ENCODE data around the gene CPA5. TPM values are rescaled to one million over a fixed set of nuclear protein-coding genes. Genes with fewer than 3 reads are reported as not detected.

The CPA5 gene
- total and polyA plus RNA-seq, 4 donors: 0.20 to 0.39 (median 0.26) TPM

DNA sequence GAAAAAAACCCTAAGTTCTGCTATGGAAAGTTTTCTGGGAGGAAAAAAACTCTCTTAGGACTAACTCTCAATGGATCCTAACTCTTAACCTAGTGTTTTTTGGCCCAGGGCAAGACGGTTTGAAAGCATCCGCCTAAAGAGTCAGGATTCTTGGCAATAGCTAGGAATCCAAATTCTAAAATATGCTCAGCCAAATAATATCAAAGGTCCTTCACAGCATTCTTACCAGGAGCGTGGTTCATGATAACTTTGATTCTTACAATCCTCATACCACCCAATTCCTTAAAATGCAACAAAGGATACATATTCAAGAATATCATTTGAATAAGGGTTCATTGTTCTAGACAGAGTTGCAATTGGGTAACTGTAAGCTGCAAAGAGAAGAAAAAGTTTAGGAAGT, 57.0 kb downstream of the CPA5 start:
- peaks cover 6% of the 10 kb centered on the region for H3K4me1 ChIP-seq (ENCODE audit: control insufficient read depth, insufficient read depth, low read length)
- H3K27ac ChIP-seq (ENCODE audit: low read depth, low read length): no peak overlapping the region
- no peak overlapping the region for H3K4me3 ChIP-seq (ENCODE audit: low read depth, low read length)
- H3K9me3 ChIP-seq (ENCODE audit: control insufficient read depth, insufficient read depth, low read length): no peaks in the 10 kb centered on the region
- no peak for DNase-seq (ENCODE audit: low read depth in 4 of 6, low spot score in 6 of 6)
- 100% methylated on average over 1 of the region's 3 CpGs for WGBS (ENCODE audit: insufficient coverage)
- peaks cover 3% of the 10 kb centered on the region for H3K36me3 ChIP-seq (ENCODE audit: control insufficient read depth, insufficient read depth, low read length)
- no peaks in the 10 kb centered on the region for H3K27me3 ChIP-seq (ENCODE audit: control insufficient read depth, insufficient read depth, low read length)

DNA sequence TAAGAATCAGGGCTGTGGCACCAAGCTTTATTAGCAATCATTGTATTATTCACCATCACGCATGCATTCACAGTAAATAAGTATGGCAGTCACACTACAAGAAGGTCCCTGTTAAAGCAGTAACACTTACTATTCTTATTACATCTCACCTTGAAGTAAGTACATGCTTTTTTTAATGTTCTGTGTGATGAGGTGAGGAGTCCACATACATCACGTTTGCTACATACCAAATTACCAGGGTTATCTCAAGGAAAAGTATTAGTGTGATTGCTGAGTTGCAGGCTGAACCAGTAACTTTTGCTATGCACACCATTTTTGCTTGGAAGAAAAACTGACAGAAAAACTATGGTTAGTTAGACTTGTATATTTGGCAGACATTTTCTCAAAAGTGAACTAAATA, 60.4 kb downstream of the CPA5 start:
- H3K27ac ChIP-seq (ENCODE audit: low read depth, low read length): no peak overlapping the region
- no peak overlapping the region for H3K4me3 ChIP-seq (ENCODE audit: low read depth, low read length)
- DNase-seq (ENCODE audit: low read depth in 4 of 6, low spot score in 6 of 6): no peak
- H3K9me3 ChIP-seq (ENCODE audit: control insufficient read depth, insufficient read depth, low read length): no peaks in the 10 kb centered on the region
- H3K36me3 ChIP-seq (ENCODE audit: control insufficient read depth, insufficient read depth, low read length): peaks cover under 1% of the 10 kb centered on the region
- WGBS (ENCODE audit: insufficient coverage): 80% methylated on average over 1 of the region's 2 CpGs
- H3K27me3 ChIP-seq (ENCODE audit: control insufficient read depth, insufficient read depth, low read length): no peaks in the 10 kb centered on the region
- H3K4me1 ChIP-seq (ENCODE audit: control insufficient read depth, insufficient read depth, low read length): no peaks in the 10 kb centered on the region

DNA sequence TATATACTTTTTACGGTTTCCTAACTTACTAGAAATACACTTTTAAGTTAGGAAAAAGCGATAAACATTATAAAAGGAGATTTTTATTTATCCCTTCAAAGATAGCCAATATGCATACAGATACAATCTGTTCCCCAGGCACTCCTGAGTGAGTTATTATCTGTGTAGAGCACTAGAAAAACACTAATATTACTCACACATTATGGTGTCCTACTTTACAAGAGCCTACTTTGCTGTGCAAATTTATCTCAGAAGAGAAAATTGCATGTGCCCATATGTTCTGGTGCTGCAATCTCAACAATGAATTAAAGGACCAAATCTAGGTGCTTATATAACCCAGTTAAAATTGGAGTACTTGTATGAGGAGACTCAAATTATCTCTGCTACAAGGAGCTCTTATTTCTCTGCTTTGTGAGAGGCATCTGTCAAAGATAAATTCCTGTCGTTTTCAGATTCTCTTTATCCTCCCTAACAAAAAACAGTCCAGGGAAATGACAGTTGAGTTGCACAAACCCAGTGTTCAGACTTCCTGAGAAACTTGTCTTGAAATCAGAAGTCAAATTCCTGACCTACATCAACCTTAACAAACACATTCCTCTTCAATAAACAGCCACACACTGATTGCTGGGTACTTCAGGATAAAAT, 64.6 kb downstream of the CPA5 start:
- H3K9me3 ChIP-seq (ENCODE audit: control insufficient read depth, insufficient read depth, low read length): no peaks in the 10 kb centered on the region
- no peak overlapping the region for H3K27ac ChIP-seq (ENCODE audit: low read depth, low read length)
- no peak overlapping the region for H3K4me3 ChIP-seq (ENCODE audit: low read depth, low read length)
- no peaks in the 10 kb centered on the region for H3K4me1 ChIP-seq (ENCODE audit: control insufficient read depth, insufficient read depth, low read length)
- no CpG with 5 or more reads among the region's 3 CpGs for WGBS (ENCODE audit: insufficient coverage)
- H3K36me3 ChIP-seq (ENCODE audit: control insufficient read depth, insufficient read depth, low read length): peaks cover 3% of the 10 kb centered on the region
- peak in 1 of 6 donors; percentile 32 for DNase-seq (ENCODE audit: low read depth in 4 of 6, low spot score in 6 of 6)
- H3K27me3 ChIP-seq (ENCODE audit: control insufficient read depth, insufficient read depth, low read length): no peaks in the 10 kb centered on the region

DNA sequence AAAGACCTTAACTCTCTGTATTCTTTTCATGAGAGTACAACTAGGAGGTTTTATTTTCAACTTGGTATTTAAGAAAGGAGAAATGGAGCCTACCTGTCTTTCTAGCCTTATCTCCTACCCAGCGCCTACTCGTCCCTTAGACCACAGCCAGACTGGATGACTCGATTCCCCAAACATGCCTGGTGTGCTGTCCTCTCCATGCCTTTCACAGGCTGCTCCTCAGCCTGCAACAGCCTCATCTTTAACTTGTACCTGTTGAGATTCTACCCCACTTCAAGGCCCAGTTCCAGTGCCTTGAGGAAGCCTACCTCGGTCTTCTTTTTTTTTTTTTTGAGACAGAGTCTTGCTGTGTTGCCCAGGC, 65.1 kb downstream of the CPA5 start:
- H3K36me3 ChIP-seq (ENCODE audit: control insufficient read depth, insufficient read depth, low read length): peaks cover 3% of the 10 kb centered on the region
- no peak for DNase-seq (ENCODE audit: low read depth in 4 of 6, low spot score in 6 of 6)
- no peak overlapping the region for H3K27ac ChIP-seq (ENCODE audit: low read depth, low read length)
- no peaks in the 10 kb centered on the region for H3K9me3 ChIP-seq (ENCODE audit: control insufficient read depth, insufficient read depth, low read length)
- WGBS (ENCODE audit: insufficient coverage): 96% methylated on average over 3 of the region's 4 CpGs
- H3K4me3 ChIP-seq (ENCODE audit: low read depth, low read length): no peak overlapping the region
- H3K27me3 ChIP-seq (ENCODE audit: control insufficient read depth, insufficient read depth, low read length): no peaks in the 10 kb centered on the region
- H3K4me1 ChIP-seq (ENCODE audit: control insufficient read depth, insufficient read depth, low read length): no peaks in the 10 kb centered on the region

DNA sequence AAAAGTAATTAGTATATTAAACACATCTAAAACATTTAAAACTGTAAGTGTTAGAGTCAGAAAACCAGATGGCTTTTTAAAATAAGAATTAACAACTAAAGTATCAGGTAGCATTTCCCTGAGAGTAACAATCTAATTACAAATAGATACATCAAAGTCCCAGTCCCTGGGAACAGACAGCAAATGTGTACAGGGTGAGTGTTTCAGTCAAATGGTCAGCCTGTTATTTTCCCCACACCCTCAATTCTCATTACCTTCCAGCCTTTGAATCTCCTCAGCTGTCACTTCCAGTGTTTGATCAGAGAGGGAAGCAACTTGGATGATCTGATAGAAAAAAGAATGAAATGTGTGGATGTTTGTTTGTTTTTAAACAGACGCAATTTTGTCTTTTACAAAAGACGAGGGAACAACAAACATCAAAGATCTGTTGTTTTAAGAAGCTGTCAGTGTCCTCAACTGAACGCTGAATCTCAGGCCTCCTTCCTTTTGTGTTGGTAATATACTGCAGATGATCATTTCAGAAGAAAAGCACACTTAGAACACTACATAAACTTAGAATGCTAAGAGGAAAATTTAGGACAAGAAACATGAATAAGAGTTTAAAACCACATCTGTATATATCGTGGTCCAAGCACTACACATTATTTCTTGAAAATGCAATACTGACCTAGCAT, 66.4 kb downstream of the CPA5 start:
- Histone ChIP-seq H3K36me3 (ENCODE audit: control insufficient read depth, insufficient read depth, low read length) (peaks cover 3% of the 10 kb centered on the region), H3K9me3 (ENCODE audit: control insufficient read depth, insufficient read depth, low read length) (no peaks in the 10 kb centered on the region), H3K27ac (ENCODE audit: low read depth, low read length) (peak overlapping the region; percentile 52), H3K27me3 (ENCODE audit: control insufficient read depth, insufficient read depth, low read length) (no peaks in the 10 kb centered on the region), H3K4me1 (ENCODE audit: control insufficient read depth, insufficient read depth, low read length) (no peaks in the 10 kb centered on the region), H3K4me3 (ENCODE audit: low read depth, low read length) (no peak overlapping the region)
- DNase-seq (ENCODE audit: low read depth in 4 of 6, low spot score in 6 of 6): no peak
- no CpG with 5 or more reads among the region's 4 CpGs for WGBS (ENCODE audit: insufficient coverage)

DNA sequence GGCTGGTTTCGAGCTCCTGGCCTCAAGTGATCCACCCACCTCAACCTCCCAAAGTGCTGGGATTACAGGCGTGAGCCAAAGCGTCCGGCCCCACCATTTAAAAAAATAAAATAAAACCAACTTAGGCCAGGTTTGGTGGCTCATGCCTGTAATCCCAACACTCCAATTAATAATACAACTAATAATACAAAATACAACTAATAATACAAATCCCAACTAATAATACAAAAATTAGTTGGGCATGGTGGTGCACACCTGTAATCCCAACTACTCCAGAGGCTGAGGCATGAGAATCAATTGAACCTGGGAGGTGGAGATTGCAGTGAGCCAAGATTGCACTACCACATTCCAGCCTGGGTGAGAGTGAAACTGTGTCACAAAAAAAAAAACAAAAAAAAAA, 68.6 kb downstream of the CPA5 start:
- Histone ChIP-seq H3K4me3 (ENCODE audit: low read depth, low read length) (no peak overlapping the region), H3K36me3 (ENCODE audit: control insufficient read depth, insufficient read depth, low read length) (peaks cover 3% of the 10 kb centered on the region), H3K9me3 (ENCODE audit: control insufficient read depth, insufficient read depth, low read length) (no peaks in the 10 kb centered on the region), H3K27me3 (ENCODE audit: control insufficient read depth, insufficient read depth, low read length) (no peaks in the 10 kb centered on the region), H3K4me1 (ENCODE audit: control insufficient read depth, insufficient read depth, low read length) (peaks cover 3% of the 10 kb centered on the region), H3K27ac (ENCODE audit: low read depth, low read length) (no peak overlapping the region)
- DNase-seq (ENCODE audit: low read depth in 4 of 6, low spot score in 6 of 6): no peak
- 100% methylated on average over 3 of the region's 4 CpGs for WGBS (ENCODE audit: insufficient coverage)

DNA sequence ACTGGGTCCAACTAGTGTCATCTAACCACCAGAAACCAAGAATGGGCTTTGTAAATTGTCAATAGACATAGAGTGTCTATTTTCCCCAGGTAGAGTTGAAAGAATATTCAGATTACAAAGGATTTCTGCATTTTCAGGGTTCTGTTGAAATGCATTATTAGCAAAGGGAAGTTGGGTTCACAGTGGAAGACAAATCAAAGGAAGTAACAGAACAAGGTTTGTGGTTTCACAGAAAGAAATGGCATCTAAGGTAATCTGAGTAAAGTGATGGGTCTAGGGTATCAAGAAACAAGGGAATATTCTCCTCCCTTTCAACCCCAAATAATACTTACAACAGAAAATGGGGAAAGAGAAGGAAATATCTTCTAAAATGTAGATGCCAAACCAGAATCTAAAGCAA, 70.4 kb downstream of the CPA5 start:
- H3K27ac ChIP-seq (ENCODE audit: low read depth, low read length): no peak overlapping the region
- no peak for DNase-seq (ENCODE audit: low read depth in 4 of 6, low spot score in 6 of 6)
- peaks cover 8% of the 10 kb centered on the region for H3K4me1 ChIP-seq (ENCODE audit: control insufficient read depth, insufficient read depth, low read length)
- peaks cover 3% of the 10 kb centered on the region for H3K36me3 ChIP-seq (ENCODE audit: control insufficient read depth, insufficient read depth, low read length)
- no peaks in the 10 kb centered on the region for H3K27me3 ChIP-seq (ENCODE audit: control insufficient read depth, insufficient read depth, low read length)
- H3K4me3 ChIP-seq (ENCODE audit: low read depth, low read length): no peak overlapping the region
- no peaks in the 10 kb centered on the region for H3K9me3 ChIP-seq (ENCODE audit: control insufficient read depth, insufficient read depth, low read length)

DNA sequence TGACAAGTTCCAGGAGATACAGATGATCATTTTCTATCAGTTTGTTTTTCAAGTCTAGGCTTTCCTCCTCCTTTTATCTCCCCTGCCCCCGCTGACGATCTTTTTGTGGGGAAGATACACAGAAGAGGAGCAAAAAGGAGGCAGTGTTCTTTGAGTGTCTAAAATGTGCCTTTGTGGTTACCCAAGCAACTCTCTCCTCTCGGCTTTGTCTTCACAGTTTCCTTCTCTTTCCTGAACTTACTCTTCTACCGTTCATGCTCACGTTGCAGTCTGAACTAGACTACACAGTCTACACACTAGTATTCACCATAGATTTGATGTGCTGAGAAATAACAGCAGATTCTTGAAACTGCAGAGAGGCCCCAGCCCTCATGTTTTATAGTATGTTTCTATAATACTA, 72.6 kb downstream of the CPA5 start:
- Histone ChIP-seq H3K27me3 (ENCODE audit: control insufficient read depth, insufficient read depth, low read length) (no peaks in the 10 kb centered on the region), H3K9me3 (ENCODE audit: control insufficient read depth, insufficient read depth, low read length) (no peaks in the 10 kb centered on the region), H3K4me3 (ENCODE audit: low read depth, low read length) (no peak overlapping the region), H3K4me1 (ENCODE audit: control insufficient read depth, insufficient read depth, low read length) (peaks cover 11% of the 10 kb centered on the region), H3K36me3 (ENCODE audit: control insufficient read depth, insufficient read depth, low read length) (no peaks in the 10 kb centered on the region), H3K27ac (ENCODE audit: low read depth, low read length) (peak overlapping the region; percentile 72)
- WGBS (ENCODE audit: insufficient coverage): no CpG with 5 or more reads among the region's 5 CpGs
- DNase-seq (ENCODE audit: low read depth in 4 of 6, low spot score in 6 of 6): peak in 2 of 6 donors; percentile 20 to 55

DNA sequence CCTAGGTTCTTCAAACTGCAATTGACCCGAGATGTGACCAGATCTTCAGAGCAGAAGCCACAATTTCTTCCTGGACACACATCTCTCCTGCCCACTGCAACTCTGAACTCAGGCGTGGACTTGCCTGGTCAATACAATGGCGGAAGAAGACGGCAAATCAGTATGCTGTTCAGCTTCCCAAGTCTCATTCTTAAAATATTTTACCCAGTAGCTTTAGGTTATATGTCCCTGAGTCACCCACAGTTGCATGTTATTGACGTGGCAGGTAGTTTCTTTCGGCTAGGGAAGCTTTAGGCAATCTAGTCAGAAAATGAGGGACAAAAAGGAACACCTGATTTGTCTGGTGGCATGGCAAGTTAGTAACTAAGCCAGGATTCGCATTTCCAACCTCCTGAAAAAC, 73.7 kb downstream of the CPA5 start:
- Histone ChIP-seq H3K27ac (ENCODE audit: low read depth, low read length) (peak overlapping the region; percentile 21), H3K36me3 (ENCODE audit: control insufficient read depth, insufficient read depth, low read length) (no peaks in the 10 kb centered on the region), H3K4me3 (ENCODE audit: low read depth, low read length) (no peak overlapping the region), H3K9me3 (ENCODE audit: control insufficient read depth, insufficient read depth, low read length) (no peaks in the 10 kb centered on the region), H3K4me1 (ENCODE audit: control insufficient read depth, insufficient read depth, low read length) (peaks cover 11% of the 10 kb centered on the region), H3K27me3 (ENCODE audit: control insufficient read depth, insufficient read depth, low read length) (no peaks in the 10 kb centered on the region)
- DNase-seq (ENCODE audit: low read depth in 4 of 6, low spot score in 6 of 6): no peak
- 97% methylated on average over 3 of the region's 7 CpGs for WGBS (ENCODE audit: insufficient coverage)
